ENCODE measurements around the gene SRR. TPM values are rescaled to one million over a fixed set of nuclear protein-coding genes. Genes with fewer than 3 reads are reported as not detected.

The SRR gene
- total RNA-seq, 2 experiments from 2014 or later: 15.4 to 18.3 TPM

DNA sequence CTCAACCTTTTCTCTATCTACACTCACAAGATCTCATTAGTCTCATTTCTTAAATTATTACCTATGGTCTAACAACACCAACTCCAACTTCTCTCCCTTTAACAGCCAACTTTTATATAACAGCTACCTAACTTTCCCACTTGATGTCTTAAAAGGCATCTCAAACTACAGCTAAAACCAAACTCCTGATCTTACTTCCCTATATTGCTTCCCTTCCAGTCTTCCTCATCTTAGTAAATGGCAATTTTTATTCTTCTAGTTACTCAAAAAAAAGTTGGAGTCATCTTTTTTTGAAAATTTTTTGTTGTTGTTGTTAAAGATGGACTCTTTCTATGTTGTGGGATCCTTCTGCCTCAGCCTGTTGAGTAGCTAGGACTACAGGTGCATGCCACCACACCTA lies 15.3 kb downstream of the SRR start:
- Mint-ChIP-seq H3K27ac (no peak overlapping the region), H3K4me3 (no peak overlapping the region), H3K4me1 (no peaks in the 10 kb centered on the region), H3K9me3 (ENCODE audit: low read depth) (no peaks in the 10 kb centered on the region), H3K27me3 (no peaks in the 10 kb centered on the region), H3K36me3 (ENCODE audit: low read depth) (peaks cover 27% of the 10 kb centered on the region)
- DNase-seq (no peak), ATAC-seq (no peak)
- intact Hi-C loops (cut with DNase I, micrococcal nuclease): no loop called here
- ChIA-PET CTCF (interaction anchor here (0.8 kb wide), 1 partner anchor 423 kb away, joined by 3 read pairs; no protein-coding TSS in a partner anchor), POLR2A (interaction anchor here (0.6 kb wide), 1 partner anchor 631 kb away, joined by 3 read pairs; no protein-coding TSS in a partner anchor)

DNA sequence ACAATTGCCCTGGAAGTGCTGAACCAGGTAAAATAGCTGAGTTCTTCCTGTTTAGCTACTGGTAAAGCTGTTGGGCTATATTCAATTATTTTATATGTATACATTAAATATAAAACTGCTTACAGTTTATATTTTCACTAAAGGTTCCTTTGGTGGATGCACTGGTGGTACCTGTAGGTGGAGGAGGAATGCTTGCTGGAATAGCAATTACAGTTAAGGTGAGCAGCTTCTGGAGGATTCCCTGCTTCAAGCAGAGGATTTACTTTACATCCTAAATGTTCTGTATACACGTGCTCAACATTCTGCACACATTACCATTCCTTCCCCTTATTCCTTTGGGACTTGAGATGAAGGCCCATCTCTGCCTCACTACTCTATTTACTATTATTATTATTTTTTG lies 17.6 kb downstream of the SRR start:
- no peak overlapping the region for H3K4me3 Mint-ChIP-seq
- H3K27ac Mint-ChIP-seq: no peak overlapping the region
- H3K27me3 Mint-ChIP-seq: no peaks in the 10 kb centered on the region
- H3K9me3 Mint-ChIP-seq (ENCODE audit: low read depth): no peaks in the 10 kb centered on the region
- ATAC-seq (no peak), DNase-seq (no peak)
- no peaks in the 10 kb centered on the region for H3K4me1 Mint-ChIP-seq
- ChIA-PET CTCF (interaction anchor here (1.0 kb wide), 1 partner anchor 10 kb away, joined by 6 read pairs; no protein-coding TSS in a partner anchor), POLR2A (interaction anchor here (0.9 kb wide), 1 partner anchor 15 kb away, joined by 3 read pairs; the partner anchor contains the start of gene TSR1)
- intact Hi-C loops (cut with DNase I, micrococcal nuclease): no loop called here
- H3K36me3 Mint-ChIP-seq (ENCODE audit: low read depth): peaks cover 48% of the 10 kb centered on the region

DNA sequence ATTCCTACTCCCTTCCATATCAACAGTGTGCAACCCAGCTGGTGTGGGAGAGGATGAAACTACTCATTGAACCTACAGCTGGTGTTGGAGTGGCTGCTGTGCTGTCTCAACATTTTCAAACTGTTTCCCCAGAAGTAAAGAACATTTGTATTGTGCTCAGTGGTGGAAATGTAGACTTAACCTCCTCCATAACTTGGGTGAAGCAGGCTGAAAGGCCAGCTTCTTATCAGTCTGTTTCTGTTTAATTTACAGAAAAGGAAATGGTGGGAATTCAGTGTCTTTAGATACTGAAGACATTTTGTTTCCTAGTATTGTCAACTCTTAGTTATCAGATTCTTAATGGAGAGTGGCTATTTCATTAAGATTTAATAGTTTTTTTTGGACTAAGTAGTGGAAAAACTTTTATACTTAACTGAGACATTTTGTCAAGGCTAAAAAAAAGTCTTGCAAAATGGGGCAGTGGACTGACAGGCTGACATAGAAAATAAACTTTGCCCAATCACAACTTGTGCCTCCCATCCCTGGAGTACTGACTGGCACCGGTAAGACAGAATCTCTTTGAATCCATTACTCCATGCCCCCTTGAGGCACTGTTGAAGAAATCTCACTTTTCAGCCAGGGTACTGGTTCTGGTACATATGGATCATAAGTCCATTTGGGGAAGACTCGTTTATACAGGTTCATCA lies 20.0 kb downstream of the SRR start:
- Mint-ChIP-seq H3K4me3 (no peak overlapping the region), H3K4me1 (no peaks in the 10 kb centered on the region), H3K36me3 (ENCODE audit: low read depth) (peaks cover 55% of the 10 kb centered on the region), H3K9me3 (ENCODE audit: low read depth) (no peaks in the 10 kb centered on the region), H3K27ac (no peak overlapping the region), H3K27me3 (no peaks in the 10 kb centered on the region)
- CTCF ChIA-PET: interaction anchor here (1.4 kb wide), 1 partner anchor 30 kb away, joined by 5 read pairs; no protein-coding TSS in a partner anchor
- intact Hi-C loops (cut with DNase I, micrococcal nuclease): no loop called here
- ATAC-seq: no peak
- no peak for DNase-seq
- POLR2A ChIA-PET: interaction anchor here (1.1 kb wide), 1 partner anchor 20 kb away, joined by 3 read pairs; the partner anchor contains the start of genes SMG6 and SRR

DNA sequence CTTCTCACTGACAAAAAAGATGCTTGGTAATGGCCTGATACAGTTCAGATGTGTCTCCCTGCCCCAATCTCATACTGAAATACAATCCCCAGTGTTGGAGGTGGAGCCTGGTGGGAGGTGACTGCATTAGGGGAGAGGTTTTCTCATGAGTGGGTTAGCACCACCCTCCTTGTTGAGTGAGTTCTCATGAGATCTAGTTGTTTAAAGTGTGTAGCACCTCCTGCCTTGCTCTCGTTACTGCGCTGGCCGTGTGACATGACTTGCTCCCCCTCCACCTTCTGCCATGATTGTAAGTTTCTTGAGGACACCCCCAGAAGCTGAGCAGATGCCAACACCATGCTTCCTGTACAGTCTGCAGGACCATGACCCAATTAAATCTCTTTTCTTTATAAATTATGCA lies 27.6 kb downstream of the SRR start:
- CTCF ChIA-PET: interaction anchor here (0.6 to 1.7 kb wide), 4 partner anchors 10 to 51 kb away, joined by 3 to 6 read pairs (median 3); no protein-coding TSS in a partner anchor
- no peaks in the 10 kb centered on the region for H3K27me3 Mint-ChIP-seq
- peaks cover 18% of the 10 kb centered on the region for H3K4me1 Mint-ChIP-seq
- POLR2A ChIA-PET: no interaction called here
- no peaks in the 10 kb centered on the region for H3K9me3 Mint-ChIP-seq (ENCODE audit: low read depth)
- H3K27ac Mint-ChIP-seq: peak overlapping the region; percentile 38
- ATAC-seq: peak; percentile 23
- H3K4me3 Mint-ChIP-seq: no peak overlapping the region
- peak; percentile 22 for DNase-seq
- H3K36me3 Mint-ChIP-seq (ENCODE audit: low read depth): peaks cover 17% of the 10 kb centered on the region
- intact Hi-C loops (cut with DNase I, micrococcal nuclease): no loop called here

DNA sequence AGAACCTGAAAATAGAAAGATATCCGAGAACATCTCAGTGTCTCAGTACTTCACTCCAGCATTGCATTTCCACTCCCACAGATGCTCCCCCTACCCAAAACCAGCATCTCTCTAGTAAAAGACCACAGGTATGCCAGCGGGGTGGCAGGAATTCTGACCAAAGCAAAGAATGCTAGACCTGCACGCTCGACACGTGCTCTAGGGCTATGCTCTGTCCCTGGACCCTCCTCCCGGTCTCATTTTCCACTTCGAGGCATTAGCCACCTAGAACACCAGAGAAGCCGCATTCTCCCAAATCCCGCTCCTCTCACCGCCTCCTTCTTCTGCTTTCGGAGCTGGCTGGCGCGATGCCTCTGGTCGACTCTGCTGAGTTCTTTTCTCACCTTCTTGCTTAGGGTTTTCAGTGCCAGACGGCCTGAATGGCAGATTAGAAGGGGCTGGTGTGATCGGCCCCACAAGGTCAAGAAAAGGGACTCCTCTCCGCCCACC lies 32.0 kb downstream of the SRR start:
- Mint-ChIP-seq H3K4me1 (peaks cover 17% of the 10 kb centered on the region), H3K27me3 (no peaks in the 10 kb centered on the region), H3K9me3 (ENCODE audit: low read depth) (no peaks in the 10 kb centered on the region), H3K27ac (peak overlapping the region; percentile 99), H3K36me3 (ENCODE audit: low read depth) (no peaks in the 10 kb centered on the region), H3K4me3 (no peak overlapping the region)
- POLR2A ChIA-PET: interaction anchor here (0.6 to 3.2 kb wide), 6 partner anchors 14 to 126 kb away, joined by 3 to 16 read pairs (median 4); partner anchors contain the start of genes SMG6 and SRR
- intact Hi-C loops (cut with DNase I, micrococcal nuclease): loop anchor here (1.0 to 5.0 kb wide), 14 partner anchors 17 to 1302 kb away; partner anchors contain the start of genes MNT (in 2 of the 2), SMG6 (in 2 of the 2), SRR (in 2 of the 2) and CLUH (in 1 of the 2)
- DNase-seq: no peak
- no peak for ATAC-seq
- CTCF ChIA-PET: interaction anchor here (0.8 to 2.9 kb wide), 6 partner anchors 16 to 91 kb away, joined by 3 to 9 read pairs (median 4); no protein-coding TSS in a partner anchor

DNA sequence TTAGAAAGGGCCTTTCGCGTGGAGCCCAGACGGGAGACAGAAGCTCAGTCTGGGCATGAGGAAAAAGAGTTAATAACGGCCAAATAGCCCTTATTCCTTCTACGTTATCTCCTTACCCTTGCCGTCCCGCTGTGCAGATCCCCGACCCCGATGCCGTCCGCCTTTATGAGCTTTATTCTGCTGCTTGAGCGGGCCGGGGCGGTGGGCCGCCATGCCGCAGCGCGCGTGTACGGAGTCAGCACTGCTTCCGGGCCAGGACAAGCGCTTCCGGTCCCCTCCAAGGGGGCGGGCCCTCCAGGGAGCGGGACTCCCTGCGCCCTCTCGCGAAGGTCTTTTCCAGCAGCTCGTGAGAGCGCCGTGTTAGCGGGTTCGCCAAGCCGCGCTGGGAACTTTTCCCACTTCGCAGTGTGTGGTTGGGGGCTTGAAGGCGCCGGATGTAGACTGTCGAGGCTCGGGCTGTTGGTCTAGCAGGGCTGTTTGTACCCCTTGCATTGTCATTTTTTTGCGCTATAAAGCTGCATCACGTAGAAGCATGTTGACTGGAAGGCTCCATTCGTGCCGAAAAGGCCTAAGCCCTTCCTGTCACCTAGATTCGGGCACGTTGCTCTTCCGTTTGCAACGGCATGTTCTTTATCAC lies 32.6 kb downstream of the SRR start, which contains the start of gene TSR1:
TSR1 (minus strand) TSS at position 243 of the 637 bp plus-strand sequence; CDS start at position 213, 30 bp downstream.
- Mint-ChIP-seq H3K27ac (peak within 1 kb of the TSS; percentile 99), H3K4me1 (peaks cover 14% of the 10 kb centered on the region), H3K27me3 (no peaks in the 10 kb centered on the region), H3K4me3 (no peak within 1 kb of the TSS), H3K36me3 (ENCODE audit: low read depth) (no peaks in the 10 kb centered on the region), H3K9me3 (ENCODE audit: low read depth) (no peaks in the 10 kb centered on the region)
- DNase-seq (peak; percentile 94), ATAC-seq (peak; percentile 93)
- CTCF ChIA-PET: interaction anchor here (0.8 to 2.9 kb wide), 6 partner anchors 15 to 92 kb away, joined by 3 to 9 read pairs (median 4); no protein-coding TSS in a partner anchor
- intact Hi-C loops (cut with DNase I, micrococcal nuclease): loop anchor here (1.0 to 5.0 kb wide), 14 partner anchors 16 to 1301 kb away; partner anchors contain the start of genes MNT (in 2 of the 2), SMG6 (in 2 of the 2), SRR (in 2 of the 2) and CLUH (in 1 of the 2)
- POLR2A ChIA-PET: interaction anchor here (0.5 to 3.2 kb wide), 8 partner anchors 15 to 127 kb away, joined by 3 to 16 read pairs (median 4); partner anchors contain the start of genes SMG6 and SRR

DNA sequence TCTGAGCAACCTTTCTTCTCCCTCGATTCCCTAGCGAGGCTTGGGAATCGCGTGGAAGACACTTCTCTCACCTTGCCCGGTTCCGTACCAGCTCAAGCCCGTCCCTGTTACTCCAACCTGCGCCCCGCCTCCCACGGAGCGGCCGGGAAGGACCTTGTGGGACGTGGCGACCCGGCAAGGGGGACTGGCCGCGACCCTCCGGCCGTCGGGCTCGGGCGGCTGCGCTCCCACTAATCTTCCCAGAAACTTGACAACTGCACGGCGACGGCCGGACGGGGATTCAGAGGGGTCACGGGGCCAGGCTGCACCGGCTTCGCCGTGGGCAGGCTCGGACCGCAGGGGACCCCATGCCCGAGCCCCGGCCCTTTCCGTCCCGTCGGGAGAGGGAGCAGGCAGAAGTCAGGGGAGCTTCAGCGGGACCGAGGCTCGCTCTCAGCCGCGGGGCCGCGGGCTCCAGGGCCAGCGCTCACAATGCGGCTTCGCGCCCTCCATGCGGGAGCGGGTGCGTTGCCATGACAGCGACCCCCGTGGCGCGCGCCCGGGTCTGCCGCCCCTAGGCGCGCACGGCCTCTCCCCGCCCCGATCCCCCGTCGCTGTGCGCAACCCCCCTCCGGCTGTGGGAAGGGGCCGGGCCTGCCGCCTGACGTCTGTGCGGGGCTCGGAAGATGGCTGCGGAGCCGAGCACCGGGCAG lies 33.2 kb downstream of the SRR start, which contains the start of gene SGSM2:
SGSM2 (plus strand) TSS at position 650 of the 692 bp plus-strand sequence. CDS start 188 bp downstream, outside the sequence.
- ATAC-seq (peak; percentile 43), DNase-seq (peak; percentile 76)
- Mint-ChIP-seq H3K27me3 (no peaks in the 10 kb centered on the region), H3K36me3 (ENCODE audit: low read depth) (peaks cover 4% of the 10 kb centered on the region), H3K9me3 (ENCODE audit: low read depth) (no peaks in the 10 kb centered on the region), H3K4me1 (peaks cover 16% of the 10 kb centered on the region), H3K27ac (peak within 1 kb of the TSS; percentile 99), H3K4me3 (peak within 1 kb of the TSS; percentile 68)
- POLR2A ChIA-PET: interaction anchor here (0.5 to 3.2 kb wide), 6 partner anchors 16 to 305 kb away, joined by 3 to 16 read pairs (median 3); partner anchors contain the start of genes SMG6 and SRR
- intact Hi-C loops (cut with DNase I, micrococcal nuclease): loop anchor here (1.0 to 5.0 kb wide), 15 partner anchors 16 to 1300 kb away; partner anchors contain the start of genes MNT (in 2 of the 2), SMG6 (in 2 of the 2), SRR (in 2 of the 2) and CLUH (in 1 of the 2)
- CTCF ChIA-PET: interaction anchor here (1.0 to 2.9 kb wide), 6 partner anchors 9 to 79 kb away, joined by 3 to 9 read pairs (median 4); no protein-coding TSS in a partner anchor

DNA sequence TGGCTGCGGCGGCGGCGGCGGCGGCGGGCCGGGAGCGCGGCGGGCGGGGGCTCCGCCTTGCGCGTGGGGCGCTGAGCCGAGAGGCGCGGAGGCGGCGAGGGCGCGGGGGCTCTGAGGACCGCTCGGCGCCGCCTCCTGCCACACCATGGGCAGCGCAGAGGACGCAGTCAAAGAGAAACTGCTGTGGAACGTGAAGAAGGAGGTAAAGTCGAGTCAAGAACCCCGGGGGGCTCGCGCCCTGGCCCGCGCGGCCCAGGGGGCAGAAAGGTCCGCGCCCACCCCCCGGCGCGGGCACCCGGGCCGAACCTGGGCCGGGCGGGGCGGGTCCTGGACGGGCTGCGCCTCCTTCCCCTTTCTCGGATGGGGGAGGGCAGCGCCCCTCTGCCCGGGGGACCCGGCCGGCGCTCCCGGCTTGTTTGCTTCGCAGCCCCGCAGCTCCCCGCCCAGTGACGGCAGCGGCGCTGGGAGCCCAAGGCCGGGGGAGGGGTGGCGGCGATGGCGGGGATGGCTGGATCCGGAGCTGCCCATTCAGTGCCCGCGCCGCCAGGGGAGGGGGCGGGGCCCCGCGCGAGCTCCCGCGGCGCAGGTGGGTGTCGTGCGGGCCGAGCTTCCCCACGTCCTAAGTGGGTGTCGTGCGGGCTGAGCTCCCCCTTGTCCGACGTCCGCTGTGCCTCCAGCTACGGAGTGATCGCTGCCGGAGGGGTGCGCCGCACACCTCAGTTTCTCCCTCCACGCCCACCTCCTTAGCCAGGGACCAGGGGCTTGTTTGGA lies 34.0 kb downstream of the SRR start:
- POLR2A ChIA-PET: interaction anchor here (0.7 to 3.2 kb wide), 5 partner anchors 8 to 305 kb away, joined by 3 to 16 read pairs (median 3); partner anchors contain the start of genes SMG6 and SRR
- Mint-ChIP-seq H3K4me1 (peaks cover 16% of the 10 kb centered on the region), H3K27ac (peak overlapping the region; percentile 44), H3K9me3 (ENCODE audit: low read depth) (no peaks in the 10 kb centered on the region), H3K27me3 (no peaks in the 10 kb centered on the region), H3K36me3 (ENCODE audit: low read depth) (peaks cover 4% of the 10 kb centered on the region), H3K4me3 (peak overlapping the region; percentile 68)
- DNase-seq: peak; percentile 73
- intact Hi-C loops (cut with DNase I, micrococcal nuclease): loop anchor here (1.0 to 5.0 kb wide), 9 partner anchors 15 to 1300 kb away; partner anchors contain the start of genes CTNS (in 1 of the 2), INPP5K (in 1 of the 2), MNT (in 1 of the 2) and SHPK (in 1 of the 2)
- CTCF ChIA-PET: interaction anchor here (1.1 to 1.4 kb wide), 6 partner anchors 9 to 279 kb away, joined by 3 to 5 read pairs (median 3); no protein-coding TSS in a partner anchor
- ATAC-seq: peak; percentile 33

DNA sequence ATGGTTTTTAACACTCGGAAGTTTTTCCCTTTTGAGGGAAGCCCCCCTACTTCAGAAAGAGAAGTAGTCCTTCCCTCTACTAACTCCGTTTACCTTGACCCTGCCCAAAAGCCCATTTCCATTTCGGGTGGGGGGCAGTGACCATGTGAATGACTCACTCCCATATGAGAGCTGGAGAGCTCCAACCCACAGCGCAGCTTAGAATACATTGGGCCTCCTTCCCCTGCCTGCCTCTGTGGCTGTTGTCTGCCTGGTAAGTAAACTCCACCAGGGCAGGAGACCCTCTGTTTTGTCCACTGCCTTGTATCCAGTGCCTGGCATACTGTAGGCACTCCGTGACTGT lies 34.5 kb downstream of the SRR start:
- Mint-ChIP-seq H3K9me3 (ENCODE audit: low read depth) (no peaks in the 10 kb centered on the region), H3K27ac (peak overlapping the region; percentile 44), H3K27me3 (no peaks in the 10 kb centered on the region), H3K36me3 (ENCODE audit: low read depth) (peaks cover 4% of the 10 kb centered on the region), H3K4me1 (peaks cover 18% of the 10 kb centered on the region), H3K4me3 (peak overlapping the region; percentile 68)
- ChIA-PET CTCF (interaction anchor here (0.6 to 1.4 kb wide), 6 partner anchors 8 to 280 kb away, joined by 3 read pairs; no protein-coding TSS in a partner anchor), POLR2A (interaction anchor here (0.7 to 3.2 kb wide), 4 partner anchors 9 to 55 kb away, joined by 3 to 16 read pairs (median 4); partner anchors contain the start of genes SMG6 and SRR)
- peak; percentile 24 for DNase-seq
- ATAC-seq: no peak
- intact Hi-C loops (cut with DNase I, micrococcal nuclease): loop anchor here (5.0 kb wide), 2 partner anchors 286 to 1299 kb away; partner anchors contain the start of genes CTNS (in 1 of the 2) and SHPK (in 1 of the 2)

Data from activated CD4-positive, alpha-beta T cell treated with anti-CD3 and anti-CD28 coated beads for 36 hours (primary cell).